GM21528 (cell line): ENCODE data around the gene CHRM1.
"Not testable (repeated sequence)": the region's sequence is repeated elsewhere in the genome, so short reads cannot be mapped to it uniquely, and the experiment has no call there.

ENCODE experiments used
- ATAC-seq: cut with Tn5 transposase; IDR thresholded peaks from one replicate; pipeline ENCODE4 v1.9.1; 2021; ENCODE audit warnings: mild to moderate bottlenecking, moderate library complexity; ENCODE audit not compliant: unreplicated experiment, low FRiP score

The CHRM1 gene

DNA sequence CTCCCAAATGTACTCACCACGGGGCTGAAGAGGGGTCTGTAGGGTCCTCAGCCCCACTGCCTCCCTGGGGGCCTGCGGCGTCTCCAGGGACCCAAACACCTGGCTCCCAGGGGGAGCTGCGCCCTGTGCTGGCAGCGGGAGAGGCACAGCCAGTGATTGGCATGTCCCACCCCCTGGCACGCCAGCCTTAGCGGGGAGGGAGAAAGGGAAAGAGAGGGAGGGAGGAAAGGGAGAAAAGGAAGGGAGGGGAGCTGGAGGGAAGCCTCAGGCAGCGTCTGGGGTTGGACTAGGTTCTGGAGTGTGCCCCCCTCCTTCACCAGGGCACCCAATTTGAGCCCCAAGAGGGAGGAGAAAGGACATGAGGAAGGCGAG lies at the start of gene CHRM1:
Gene CHRM1, minus strand, starts transcription at position 163 of the 372 bp plus-strand sequence. CDS start 10,263 bp downstream, outside the sequence.
- no peak for ATAC-seq

DNA sequence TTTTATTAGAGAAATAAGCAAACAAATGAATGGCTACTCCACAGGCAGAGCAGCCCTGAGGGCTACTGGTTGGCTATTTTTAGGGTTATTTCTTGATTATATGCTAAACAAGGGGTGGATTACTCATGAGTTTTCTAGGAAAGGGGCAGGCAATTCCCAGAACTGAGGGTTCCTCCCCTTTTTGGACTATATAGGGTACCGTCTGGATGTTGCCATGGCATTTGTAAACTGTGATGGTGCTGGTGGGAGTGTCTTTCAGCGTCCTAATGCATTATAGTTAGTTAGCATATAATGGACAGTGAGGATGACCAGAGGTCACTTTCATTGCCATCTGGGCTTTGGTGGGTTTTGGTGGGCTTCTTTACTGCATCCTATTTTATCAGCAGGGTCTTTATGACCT lies 44.4 kb upstream of the CHRM1 start:
- ATAC-seq: no peak

GRCh38 chr11:62962391-62962790 lies 41.2 kb upstream of the CHRM1 start:
- ATAC-seq: no peak

GRCh38 chr11:62961017-62961570 lies 39.9 kb upstream of the CHRM1 start:
- no peak for ATAC-seq

DNA sequence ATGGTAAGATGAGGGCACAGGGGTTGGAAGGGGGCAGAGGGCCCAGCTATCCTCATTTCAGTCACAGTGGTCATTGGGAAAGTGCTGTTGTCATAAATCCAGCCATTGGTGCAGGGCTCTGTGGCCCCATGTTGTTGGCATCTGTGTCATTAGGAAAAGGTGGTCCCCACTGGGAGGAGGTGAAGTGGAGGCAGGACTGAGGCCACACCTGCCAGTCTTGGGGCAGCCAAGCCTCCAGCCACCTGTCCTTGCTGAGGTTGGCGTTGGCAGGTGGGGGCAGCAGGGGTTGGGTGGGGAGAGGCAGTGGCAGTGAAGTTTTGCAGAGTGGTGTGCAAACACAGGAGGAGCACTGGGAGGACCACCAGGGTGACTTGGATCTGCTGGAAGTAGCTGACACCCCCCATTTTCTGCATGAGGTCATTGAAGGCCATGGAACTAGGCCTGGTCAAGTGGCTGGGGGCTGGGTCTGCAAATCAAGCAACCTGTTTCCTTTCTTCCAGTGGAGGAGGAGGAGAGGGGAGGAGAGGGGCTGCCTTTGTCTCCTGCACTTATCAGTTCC lies 38.3 kb upstream of the CHRM1 start:
- ATAC-seq: no peak

DNA sequence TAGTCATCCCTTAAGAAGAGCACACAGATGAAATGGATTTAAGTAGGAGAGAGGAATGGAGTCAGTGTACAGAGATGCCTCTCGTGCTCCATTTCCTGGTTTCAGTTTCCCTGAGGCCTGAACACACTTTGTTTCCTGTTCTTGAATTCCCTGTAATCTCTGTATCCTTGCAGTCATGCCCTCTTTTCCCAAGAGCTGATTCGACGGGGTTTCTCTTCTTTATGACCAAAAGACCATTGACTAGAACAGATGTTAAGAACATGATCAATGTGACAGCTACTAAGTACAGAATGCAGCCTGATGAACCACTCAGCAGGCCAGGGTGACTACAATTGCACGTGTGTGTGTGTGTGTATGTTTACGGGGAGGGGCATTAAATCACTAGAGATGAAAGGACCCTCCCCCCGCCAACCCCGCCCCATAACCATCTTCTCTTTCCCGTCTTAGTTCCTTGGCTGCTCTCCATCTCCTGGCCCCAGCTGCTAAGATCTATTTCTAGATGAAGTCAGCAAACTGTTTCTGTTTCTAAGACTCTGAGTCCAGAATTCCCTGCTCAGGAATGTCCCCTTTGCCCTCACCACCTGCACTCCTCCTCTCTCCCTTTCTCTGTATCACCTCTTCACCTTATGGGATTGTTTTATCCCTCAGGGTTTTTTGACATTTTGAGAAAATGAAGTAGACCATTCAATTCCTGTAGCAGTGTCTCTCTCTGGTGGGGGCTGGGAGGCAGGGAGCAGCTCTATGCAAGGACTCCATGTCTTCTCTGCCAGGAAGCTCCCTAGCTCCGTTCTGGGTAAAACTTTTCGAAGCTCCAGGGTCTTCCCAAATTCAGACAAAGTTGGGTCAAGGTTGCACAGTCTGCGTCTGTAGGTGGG lies 37.6 kb upstream of the CHRM1 start:
- no peak for ATAC-seq

DNA sequence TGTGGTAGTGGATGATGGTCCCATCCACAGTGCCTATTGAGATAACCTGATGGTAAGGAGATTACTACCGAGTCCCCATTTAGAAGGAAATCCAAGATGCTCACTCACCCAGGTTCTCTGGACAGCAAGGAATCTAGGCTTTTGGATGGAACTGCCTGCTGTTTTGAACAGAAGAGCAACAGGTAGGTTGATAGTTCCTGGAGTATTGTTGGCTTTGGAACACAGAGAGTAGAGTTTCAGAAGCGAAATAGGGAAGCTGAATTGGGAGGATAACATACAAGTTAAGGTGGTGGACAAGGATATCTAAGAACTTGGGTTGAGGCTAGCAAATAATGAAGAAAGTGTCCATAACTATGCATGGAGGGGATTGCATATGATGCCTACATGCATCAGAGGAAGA lies 36.0 kb upstream of the CHRM1 start:
- ATAC-seq: no peak

- ATAC-seq: no peak
Measured at GRCh38 chr11:62954478-62954877, 33.3 kb upstream of the CHRM1 start.

DNA sequence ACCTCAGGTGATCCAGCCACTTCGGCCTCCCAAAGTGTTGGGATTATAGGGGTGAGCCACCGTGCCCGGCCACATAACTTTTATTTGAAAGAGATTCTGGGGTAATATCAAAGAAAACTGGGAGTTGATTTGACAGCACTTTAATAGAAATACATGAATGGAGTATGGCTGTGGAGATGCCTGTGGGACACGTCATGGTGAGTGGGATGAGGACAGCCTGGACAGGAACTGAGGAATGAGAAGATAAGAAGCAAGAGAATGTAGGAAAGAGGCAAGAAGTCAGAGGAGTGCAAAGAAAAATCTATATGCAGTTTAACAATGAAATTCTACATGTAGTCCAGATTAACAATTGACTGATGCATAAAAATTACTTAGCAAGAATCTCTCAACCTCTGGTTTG lies 32.6 kb upstream of the CHRM1 start:
- ATAC-seq: no peak

DNA sequence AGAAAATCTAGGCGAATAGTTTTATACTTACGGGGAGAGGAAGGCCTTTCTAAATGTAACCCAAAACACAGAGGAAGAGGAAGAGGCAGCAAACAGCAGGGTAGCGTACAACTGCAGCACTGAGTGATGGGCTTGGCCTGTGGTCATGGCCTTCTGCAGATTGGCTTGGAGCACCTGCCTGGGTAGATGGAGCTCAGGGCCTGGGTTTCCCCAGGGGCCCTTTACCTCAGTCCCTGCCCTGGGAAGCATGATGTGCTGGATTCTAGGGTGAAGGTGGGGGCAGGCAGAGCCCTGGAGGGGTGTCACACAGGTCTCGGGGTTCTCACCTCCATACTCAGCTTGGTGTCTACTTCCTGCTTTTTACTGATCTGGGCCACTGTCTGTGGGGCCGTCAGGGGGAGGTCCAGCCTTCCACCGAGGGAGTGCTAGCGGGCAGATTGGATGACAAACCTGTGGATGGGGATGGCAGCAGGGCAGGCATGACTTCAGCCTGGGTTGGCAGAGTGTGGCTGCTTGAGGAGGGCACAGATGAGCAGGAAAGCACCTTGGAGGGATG lies 27.7 kb upstream of the CHRM1 start:
- no peak for ATAC-seq

DNA sequence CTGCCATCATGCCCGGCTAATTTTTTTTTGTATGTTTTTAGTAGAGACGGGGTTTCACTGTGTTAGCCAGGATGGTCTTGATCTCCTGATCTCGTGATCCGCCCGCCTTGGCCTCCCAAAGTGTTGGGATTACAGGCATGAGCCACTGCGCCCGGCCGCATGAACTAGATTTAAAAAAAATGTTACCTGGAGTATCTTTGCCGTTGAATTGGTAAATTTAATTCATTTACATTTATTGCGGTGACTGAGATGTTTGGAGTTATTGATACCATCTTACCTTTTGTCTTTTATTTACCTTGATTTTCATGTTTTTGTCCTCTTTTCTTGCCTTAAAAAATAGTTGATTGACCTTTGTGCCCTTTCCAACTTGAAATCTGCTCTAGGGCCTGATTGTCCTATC lies 24.4 kb upstream of the CHRM1 start:
- ATAC-seq: not testable (repeated sequence)

- not testable (repeated sequence) for ATAC-seq
Measured at GRCh38 chr11:62937528-62937927, 16.4 kb upstream of the CHRM1 start.

- ATAC-seq: no peak
Measured at GRCh38 chr11:62934496-62934785, 13.3 kb upstream of the CHRM1 start.

DNA sequence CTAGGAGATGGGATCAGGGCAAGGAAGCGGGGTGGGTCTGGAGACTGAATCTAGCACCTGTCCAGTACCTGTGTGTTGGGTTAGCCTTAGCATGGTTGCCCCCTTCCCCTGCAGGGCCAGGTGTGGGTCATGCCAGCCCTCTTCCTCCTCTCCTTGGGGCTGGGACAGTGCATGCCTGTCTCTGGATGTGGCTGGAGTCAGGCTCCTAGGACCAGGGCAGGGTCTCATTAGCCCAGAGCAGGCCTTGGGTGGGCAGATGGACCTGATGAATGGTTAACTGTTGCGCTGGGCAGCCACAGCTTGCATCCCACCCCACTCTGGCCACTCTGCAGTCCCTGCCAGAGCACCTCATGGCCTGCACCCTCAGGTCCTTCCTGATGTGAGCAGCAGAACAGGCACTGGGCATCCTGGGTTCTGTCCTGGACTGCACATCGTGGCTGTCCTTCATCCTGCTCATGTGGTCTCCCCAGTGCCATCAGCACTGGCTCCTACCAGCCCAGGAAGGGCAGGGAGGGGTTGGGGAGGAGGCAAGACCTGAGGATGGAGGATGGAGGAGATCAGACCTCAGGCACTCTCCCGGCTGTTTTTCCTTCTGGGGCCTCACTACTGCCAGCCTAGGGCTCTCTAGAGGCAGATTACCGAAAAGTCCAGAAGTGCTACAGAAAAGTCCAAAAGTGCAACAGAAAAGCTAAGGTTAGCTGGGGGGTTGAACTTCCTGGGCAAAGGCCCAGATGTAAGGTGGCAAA lies 12.8 kb upstream of the CHRM1 start:
- ATAC-seq: no peak

- no peak for ATAC-seq
Measured at GRCh38 chr11:62933285-62933684, 12.1 kb upstream of the CHRM1 start.

DNA sequence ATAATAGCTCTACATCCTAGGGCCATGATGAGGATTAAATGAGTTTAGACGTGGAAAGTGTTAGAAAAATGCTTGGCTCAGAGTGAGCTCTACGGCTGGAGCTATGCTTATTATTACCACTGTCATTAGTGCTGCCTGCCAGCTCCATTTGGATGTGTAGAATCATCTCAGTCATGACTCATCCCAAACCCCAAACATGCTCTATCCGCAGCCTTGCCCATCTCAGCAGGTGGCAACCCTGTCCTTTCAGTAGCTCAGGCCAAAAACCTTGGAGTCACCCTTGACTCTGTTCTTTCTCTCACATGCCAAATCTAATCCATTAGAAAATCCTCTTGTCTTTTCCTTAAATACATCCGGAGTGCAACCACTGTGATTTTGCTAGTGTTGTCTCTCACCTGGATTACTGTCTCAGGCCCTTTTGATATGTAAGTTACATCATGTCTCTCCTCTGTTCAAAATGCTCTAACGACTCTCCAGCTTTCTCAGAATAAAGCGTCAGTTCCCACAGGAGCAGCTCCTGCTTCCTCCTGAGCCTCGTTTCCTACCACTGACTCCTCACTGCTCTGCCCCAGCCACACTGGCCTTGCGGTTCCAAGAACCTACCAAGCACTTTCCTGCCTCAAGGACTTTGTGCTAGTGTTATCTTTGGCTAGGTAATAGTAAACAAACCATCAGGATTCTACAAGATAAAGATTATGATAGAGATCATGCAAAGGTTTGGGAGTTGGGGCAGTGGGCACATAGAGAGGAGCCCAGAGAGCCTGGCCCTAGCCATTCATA lies 10.5 kb upstream of the CHRM1 start:
- no peak for ATAC-seq

- no peak for ATAC-seq
Measured at GRCh38 chr11:62930666-62931065, 9.5 kb upstream of the CHRM1 start.

- ATAC-seq: no peak
Measured at GRCh38 chr11:62930157-62930556, 9.0 kb upstream of the CHRM1 start.

- ATAC-seq: no peak
Measured at GRCh38 chr11:62928011-62928410, 6.8 kb upstream of the CHRM1 start.

- ATAC-seq: no peak
Measured at GRCh38 chr11:62926680-62927455, 5.7 kb upstream of the CHRM1 start.
